H9 (cell line): Measurements from ENCODE around the gene NCDN. TPM values are rescaled to one million over a fixed set of nuclear protein-coding genes. Genes with fewer than 3 reads are reported as not detected.
A peak's percentile ranks its signal among the peaks of the same experiment; 100 is the strongest.

Experiments used
- DNase-seq: peaks from one replicate; pipeline ENCODE4 v3.0.0-alpha.2; 2017
- H2AFZ ChIP-seq: one replicate; pipeline ENCODE4 v1.6.1; 2013; ENCODE audit warnings: mild to moderate bottlenecking, low read length, control low read depth, moderate library complexity
- H2AK5ac ChIP-seq: 2 replicates; pipeline ENCODE4 v1.6.1; 2013; ENCODE audit warnings: low read length, control low read depth, mixed read lengths; ENCODE audit not compliant: insufficient read length
- H2BK120ac ChIP-seq: one replicate; pipeline ENCODE4 v1.6.1; 2013; ENCODE audit warnings: low read depth, mild to moderate bottlenecking, low read length, control low read depth, inconsistent platforms; ENCODE audit not compliant: poor library complexity, severe bottlenecking
- H2BK12ac ChIP-seq: 2 replicates; pipeline ENCODE4 v1.6.1; 2013; ENCODE audit warnings: low read length, control low read depth, mixed read lengths, low read depth; ENCODE audit not compliant: insufficient read length
- H2BK15ac ChIP-seq: 2 replicates; pipeline ENCODE4 v1.6.1; 2013; ENCODE audit warnings: low read depth, low read length, control low read depth
- H2BK20ac ChIP-seq: one replicate; pipeline ENCODE4 v1.6.1; 2013; ENCODE audit warnings: low read depth, mild to moderate bottlenecking, low read length, control low read depth, inconsistent platforms; ENCODE audit not compliant: poor library complexity, severe bottlenecking
- H2BK5ac ChIP-seq: 2 replicates; pipeline ENCODE4 v1.6.1; 2013; ENCODE audit warnings: low read length, control low read depth, mixed read lengths; ENCODE audit not compliant: insufficient read length
- H3K14ac ChIP-seq: 2 replicates; pipeline ENCODE4 v1.6.1; 2013; ENCODE audit warnings: low read length, control low read depth; ENCODE audit not compliant: insufficient read depth
- H3K18ac ChIP-seq: 2 replicates; pipeline ENCODE4 v1.6.1; 2013; ENCODE audit warnings: low read depth, mild to moderate bottlenecking, mixed read lengths, low read length, control low read depth; ENCODE audit not compliant: insufficient read length
- H3K23ac ChIP-seq: 2 replicates; pipeline ENCODE4 v1.6.1; 2013; ENCODE audit warnings: low read length, control low read depth, mixed read lengths, low read depth; ENCODE audit not compliant: insufficient read length
- H3K23me2 ChIP-seq: 2 replicates; pipeline ENCODE4 v1.6.1; 2013; ENCODE audit warnings: low read depth, mild to moderate bottlenecking, mixed read lengths, low read length, control low read depth; ENCODE audit not compliant: insufficient read length, poor library complexity, severe bottlenecking
- H3K27ac ChIP-seq: 2 replicates; pipeline ENCODE4 v1.5.1; 2013; ENCODE audit warnings: low read length, control low read depth, mixed read lengths, low read depth; ENCODE audit not compliant: insufficient read length
- H3K27me3 ChIP-seq: 2 replicates; pipeline ENCODE4 v1.6.1; 2013; ENCODE audit warnings: low read length, control low read depth, inconsistent platforms; ENCODE audit not compliant: insufficient read depth
- H3K4ac ChIP-seq: 2 replicates; pipeline ENCODE4 v1.6.1; 2013; ENCODE audit warnings: low read depth, mild to moderate bottlenecking, control low read depth, inconsistent platforms, low read length, moderate library complexity
- H3K4me1 ChIP-seq: 2 replicates; pipeline ENCODE4 v1.6.1; 2013; ENCODE audit warnings: low read length, control low read depth, inconsistent platforms; ENCODE audit not compliant: insufficient read depth
- H3K4me2 ChIP-seq: 2 replicates; pipeline ENCODE4 v1.6.1; 2013; ENCODE audit warnings: low read length, control low read depth, mixed read lengths; ENCODE audit not compliant: insufficient read length, insufficient read depth
- H3K56ac ChIP-seq: 2 replicates; pipeline ENCODE4 v1.6.1; 2013; ENCODE audit warnings: low read depth, mild to moderate bottlenecking, mixed read lengths, low read length, control low read depth; ENCODE audit not compliant: insufficient read length
- H3K79me1 ChIP-seq: 2 replicates; pipeline ENCODE4 v1.6.1; 2013; ENCODE audit warnings: low read depth, mild to moderate bottlenecking, moderate library complexity, low read length, control low read depth, inconsistent platforms; ENCODE audit not compliant: insufficient read depth, poor library complexity, severe bottlenecking
- H3K79me2 ChIP-seq: 2 replicates; pipeline ENCODE4 v1.6.1; 2013; ENCODE audit warnings: low read length, control low read depth, inconsistent platforms; ENCODE audit not compliant: insufficient read depth
- H3K9ac ChIP-seq: 2 replicates; pipeline ENCODE4 v1.6.1; 2013; ENCODE audit warnings: low read length, control low read depth, mixed read lengths; ENCODE audit not compliant: insufficient read length; ENCODE audit errors: extremely low read depth
- H3K9me3 ChIP-seq: one replicate; pipeline ENCODE4 v1.6.1; 2013; ENCODE audit warnings: low read depth, low read length, inconsistent platforms; ENCODE audit not compliant: control insufficient read depth
- H3T11ph ChIP-seq: one replicate; pipeline ENCODE4 v1.6.1; 2013; ENCODE audit warnings: mild to moderate bottlenecking, low read length, control low read depth, inconsistent platforms
- H4K20me1 ChIP-seq: one replicate; pipeline ENCODE4 v1.6.1; 2013; ENCODE audit not compliant: control insufficient read depth, insufficient read length, insufficient read depth
- H4K5ac ChIP-seq: 2 replicates; pipeline ENCODE4 v1.6.1; 2013; ENCODE audit warnings: low read depth, mild to moderate bottlenecking, mixed read lengths, low read length, control low read depth; ENCODE audit not compliant: insufficient read length
- H4K8ac ChIP-seq: replicated peaks from 2 replicates; pipeline ENCODE4 v1.6.1; 2013; ENCODE audit warnings: low read length, control low read depth, mixed read lengths, low read depth; ENCODE audit not compliant: insufficient read length
- H4K91ac ChIP-seq: 2 replicates; pipeline ENCODE4 v1.6.1; 2013; ENCODE audit warnings: low read depth, mild to moderate bottlenecking, moderate library complexity, mixed read lengths, low read length, control low read depth; ENCODE audit not compliant: insufficient read length
- H3K27ac Mint-ChIP-seq, 3 experiments: 2 replicates in 2 of 3; 3 replicates in 1 of 3; pipeline ENCODE4 v1.8.0; 2020 to 2021; ENCODE audit warnings: mixed read lengths in 3 of 3, mild to moderate bottlenecking in 1 of 3, moderate library complexity in 1 of 3
- H3K27me3 Mint-ChIP-seq: 2 replicates; pipeline ENCODE4 v1.8.0; 2021; ENCODE audit warnings: low read depth, mild to moderate bottlenecking, moderate library complexity, mixed read lengths
- H3K36me3 Mint-ChIP-seq, 3 experiments: 2 replicates in 2 of 3; 3 replicates in 1 of 3; pipeline ENCODE4 v1.8.0; 2020 to 2021; ENCODE audit warnings: low read depth in 3 of 3, mixed read lengths in 3 of 3; ENCODE audit not compliant: insufficient read depth in 1 of 3
- H3K4me1 Mint-ChIP-seq, 2 experiments: 2 replicates each; pipeline ENCODE4 v1.8.0; 2020; ENCODE audit warnings: mixed read lengths in 2 of 2
- H3K4me3 Mint-ChIP-seq, 2 experiments: 2 replicates in 1 of 2; 3 replicates in 1 of 2; pipeline ENCODE4 v1.8.0; 2020 to 2021; ENCODE audit warnings: mild to moderate bottlenecking in 2 of 2, mixed read lengths in 2 of 2, moderate library complexity in 1 of 2
- H3K9me3 Mint-ChIP-seq, 2 experiments: 2 replicates in 1 of 2; 3 replicates in 1 of 2; pipeline ENCODE4 v1.8.0; 2020; ENCODE audit warnings: mild to moderate bottlenecking in 2 of 2, mixed read lengths in 2 of 2, moderate library complexity in 1 of 2
- CTCF ChIP-seq: fragments of 200-600 bp; sonication (generic); conservative IDR thresholded peaks from 3 replicates; pipeline ENCODE4 v1.8.0; 2021; ENCODE audit warnings: antibody characterized with exemption, mild to moderate bottlenecking
- WGBS: extraction: QIAGEN DNeasy Blood & Tissue Kit; methylation state at CpG from one replicate; pipeline ENCODE4 v1.1.7; 2013; ENCODE audit warnings: missing lambda C conversion rate, low lambda C conversion rate, mixed read lengths; ENCODE audit not compliant: insufficient read length; ENCODE audit errors: extremely low coverage; 5-methylcytosine and 5-hydroxymethylcytosine counted together
- total RNA-seq: library from RNA; stranded (reverse); gene quantifications from 2 replicates; pipeline ENCODE4 v1.2.1, GENCODE V29; 2021

Gene NCDN
- total RNA-seq, 1 experiment from 2014 or later = 44.2 TPM

DNA sequence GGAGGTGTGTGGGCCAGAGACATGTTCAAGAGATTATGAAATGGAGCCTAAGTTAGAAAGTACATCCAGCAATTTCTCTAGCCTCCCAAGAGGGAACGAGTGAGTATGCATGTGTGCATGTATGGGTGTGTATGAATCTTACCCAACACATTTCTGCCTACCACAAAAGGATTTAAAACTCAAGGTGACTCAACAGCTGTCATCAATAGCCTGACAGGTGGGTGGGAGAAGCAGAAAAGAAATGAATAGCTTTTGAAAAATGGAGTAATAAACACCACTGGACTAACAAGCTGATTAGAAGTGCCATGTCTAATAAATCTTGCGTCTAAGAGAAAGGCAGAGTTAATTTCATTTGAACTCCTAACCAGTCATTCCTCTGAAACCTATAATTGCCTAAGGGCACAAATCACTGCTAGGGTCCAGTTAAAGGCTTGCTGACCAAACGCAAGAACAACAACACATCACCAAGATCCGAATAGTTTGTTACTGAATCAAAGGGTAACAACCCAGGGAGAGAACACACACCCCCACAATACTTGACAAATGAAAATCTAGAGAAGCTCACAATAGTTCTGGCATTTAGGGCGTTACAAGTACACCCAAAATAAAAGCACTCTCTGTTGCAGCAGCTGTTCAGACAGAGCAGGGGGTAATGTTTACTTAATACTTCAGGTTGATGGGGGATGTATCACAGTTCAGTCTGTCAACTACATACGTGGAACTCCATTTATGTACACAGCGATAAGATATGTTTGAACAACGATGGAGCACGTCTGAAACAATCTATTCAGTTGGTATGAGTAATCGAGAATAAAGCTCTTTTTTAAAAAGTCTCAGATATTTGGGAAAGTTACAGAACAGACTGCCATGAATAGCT is 1.8 kb upstream of the NCDN start:
- H2BK12ac ChIP-seq = peak overlapping the region; percentile 40
- peaks cover 6% of the 10 kb centered on the region; the same call in 1 of the 2 replicates for H3K4me1 ChIP-seq
- no peak overlapping the region for H2AK5ac ChIP-seq
- H3K79me1 ChIP-seq = no peaks in the 10 kb centered on the region
- H3K9ac ChIP-seq = no peak overlapping the region
- peak overlapping the region; percentile 91 to 98 for H3K4me3 Mint-ChIP-seq
- H3K9me3 Mint-ChIP-seq = peaks cover 0 to 4% of the 10 kb centered on the region in 2 experiments; a peak in 2 of 5 replicates
- H3K23ac ChIP-seq = no peak overlapping the region
- peak overlapping the region; percentile 98 for H3K4me2 ChIP-seq
- no peaks in the 10 kb centered on the region for H4K20me1 ChIP-seq
- H3K36me3 Mint-ChIP-seq = peaks cover 19 to 37% (median 26%) of the 10 kb centered on the region in 3 experiments; a peak in 6 of 7 replicates
- no peak overlapping the region for H2AFZ ChIP-seq
- H4K8ac ChIP-seq = no peak overlapping the region
- no peak overlapping the region for H3K18ac ChIP-seq
- peaks cover 8% of the 10 kb centered on the region; the same call in 1 of the 2 replicates for H3K79me2 ChIP-seq
- peak overlapping the region; percentile 22 to 100 (median 98) for H3K27ac Mint-ChIP-seq
- H2BK5ac ChIP-seq = no peak overlapping the region
- H4K5ac ChIP-seq = no peak overlapping the region
- no peak overlapping the region for H3K4ac ChIP-seq
- no peak overlapping the region for H2BK120ac ChIP-seq
- H3K27me3 ChIP-seq = no peaks in the 10 kb centered on the region
- no peak overlapping the region for H2BK20ac ChIP-seq
- WGBS = no CpG with 5 or more reads among the region's 10 CpGs
- H3K23me2 ChIP-seq = peaks cover 21% of the 10 kb centered on the region
- H2BK15ac ChIP-seq = no peak overlapping the region
- no peak for TF ChIP-seq CTCF
- no peak overlapping the region for H3T11ph ChIP-seq
- H3K27me3 Mint-ChIP-seq = no peaks in the 10 kb centered on the region
- peaks cover 45 to 55% of the 10 kb centered on the region in 2 experiments for H3K4me1 Mint-ChIP-seq
- H3K14ac ChIP-seq = no peak overlapping the region
- DNase-seq = no peak
- H3K9me3 ChIP-seq = no peaks in the 10 kb centered on the region
- H3K27ac ChIP-seq = peak overlapping the region; percentile 96
- no peak overlapping the region for H3K56ac ChIP-seq
- H4K91ac ChIP-seq = no peak overlapping the region
